HEK293 (cell line): ENCODE data around the gene ZNF680.

Source experiments
- CTCF ChIA-PET: fragments of 350-600 bp; formaldehyde crosslinking; extraction: SDS; loops from one replicate; lab custom pipeline; 2021; ENCODE audit warnings: antibody characterized with exemption; lab: Yijun Ruan, JAX
- POLR2A ChIA-PET: fragments of 300-600 bp; formaldehyde crosslinking; extraction: SDS; loops from one replicate; lab custom pipeline; 2020; ENCODE audit warnings: antibody characterized with exemption, inconsistent platforms; lab: Yijun Ruan, JAX
- H3K27ac ChIP-seq: fragments of 200-500 bp; sonication (Bioruptor generic); 2 replicates; pipeline ENCODE4 v1.5.1; 2014; ENCODE audit warnings: low read depth, low read length, control low read depth, inconsistent platforms; ENCODE audit errors: extremely low read depth
- H3K36me3 ChIP-seq, 2 experiments: fragments of 200-500 bp in 1 of 2; sonication (Bioruptor generic) in 1 of 2; 1 replicate in 1 of 2; 2 replicates in 1 of 2; pipeline ENCODE4 v1.5.1; 2014 to 2017; ENCODE audit warnings: inconsistent platforms in 2 of 2, low read length in 2 of 2; ENCODE audit not compliant: control insufficient read depth in 2 of 2, insufficient read depth in 1 of 2
- H3K4me1 ChIP-seq: fragments of 200-500 bp; sonication (Bioruptor generic); 2 replicates; pipeline ENCODE4 v1.5.1; 2014; ENCODE audit warnings: mild to moderate bottlenecking, low read length, inconsistent platforms; ENCODE audit not compliant: control insufficient read depth, insufficient read depth
- H3K4me3 ChIP-seq: 2 replicates; pipeline ENCODE4 v1.5.1; 2011; ENCODE audit warnings: low read depth, mild to moderate bottlenecking, control low read depth, low read length, moderate library complexity
- H3K9me3 ChIP-seq: fragments of 200-500 bp; sonication (Bioruptor generic); 2 replicates; pipeline ENCODE4 v1.5.1; 2014; ENCODE audit warnings: low read depth, low read length, inconsistent platforms; ENCODE audit not compliant: control insufficient read depth, insufficient read depth
- FEZF1 ChIP-seq: fragments of 450-650 bp; formaldehyde crosslinking; IDR thresholded peaks from 2 replicates; pipeline ENCODE4 v1.5.1; 2016; ENCODE audit warnings: missing biosample characterization, missing genetic modification characterization
- HOXA7 ChIP-seq: sonication (generic); formaldehyde crosslinking; IDR thresholded peaks from 2 replicates; pipeline ENCODE4 v1.8.1; 2022; ENCODE audit warnings: missing genetic modification reagents, borderline replicate concordance
- REPIN1 ChIP-seq: fragments of 450-650 bp; formaldehyde crosslinking; IDR thresholded peaks from 2 replicates; pipeline ENCODE4 v1.5.1; 2017; ENCODE audit warnings: missing biosample characterization, missing genetic modification characterization, low read depth
- SCRT1 ChIP-seq: fragments of 450-650 bp; formaldehyde crosslinking; IDR thresholded peaks from 2 replicates; pipeline ENCODE4 v1.5.1; 2016; ENCODE audit warnings: missing biosample characterization, missing genetic modification characterization, borderline replicate concordance
- SP2 ChIP-seq: fragments of 450-650 bp; formaldehyde crosslinking; IDR thresholded peaks from 2 replicates; pipeline ENCODE4 v1.5.1; 2016; ENCODE audit warnings: missing biosample characterization, missing genetic modification characterization
- ZBTB48 ChIP-seq: fragments of 450-650 bp; formaldehyde crosslinking; IDR thresholded peaks from 2 replicates; pipeline ENCODE4 v1.5.1; 2016; ENCODE audit warnings: missing biosample characterization, missing genetic modification characterization
- ZNF138 ChIP-seq: fragments of 450-650 bp; formaldehyde crosslinking; IDR thresholded peaks from 2 replicates; pipeline ENCODE4 v1.5.1; 2016; ENCODE audit warnings: missing biosample characterization, missing genetic modification characterization, borderline replicate concordance
- ZNF175 ChIP-seq: fragments of 450-650 bp; formaldehyde crosslinking; IDR thresholded peaks from 2 replicates; pipeline ENCODE4 v1.5.1; 2016; ENCODE audit warnings: missing biosample characterization, missing genetic modification characterization
- ZNF214 ChIP-seq: fragments of 450-650 bp; formaldehyde crosslinking; IDR thresholded peaks from 2 replicates; pipeline ENCODE4 v1.5.1; 2017; ENCODE audit warnings: missing biosample characterization, mild to moderate bottlenecking, missing genetic modification characterization, borderline replicate concordance
- ZNF23 ChIP-seq: fragments of 450-650 bp; formaldehyde crosslinking; IDR thresholded peaks from 2 replicates; pipeline ENCODE4 v1.5.1; 2016; ENCODE audit warnings: missing biosample characterization, missing genetic modification characterization, borderline replicate concordance
- ZNF24 ChIP-seq: fragments of 450-650 bp; formaldehyde crosslinking; IDR thresholded peaks from 2 replicates; pipeline ENCODE4 v1.5.1; 2016; ENCODE audit warnings: missing biosample characterization, missing genetic modification characterization
- ZNF266 ChIP-seq: fragments of 450-650 bp; formaldehyde crosslinking; IDR thresholded peaks from 2 replicates; pipeline ENCODE4 v1.5.1; 2016; ENCODE audit warnings: missing biosample characterization, missing genetic modification characterization, low read depth
- ZNF37A ChIP-seq: fragments of 450-650 bp; IDR thresholded peaks from 2 replicates; pipeline ENCODE4 v1.5.1; 2018; ENCODE audit warnings: missing biosample characterization, missing genetic modification characterization
- ZNF416 ChIP-seq: fragments of 450-650 bp; formaldehyde crosslinking; IDR thresholded peaks from 2 replicates; pipeline ENCODE4 v1.5.1; 2016; ENCODE audit warnings: missing biosample characterization, missing genetic modification characterization
- ZNF48 ChIP-seq: fragments of 450-650 bp; formaldehyde crosslinking; IDR thresholded peaks from 2 replicates; pipeline ENCODE4 v1.5.1; 2016; ENCODE audit warnings: missing biosample characterization, missing genetic modification characterization
- ZNF521 ChIP-seq: fragments of 450-650 bp; formaldehyde crosslinking; IDR thresholded peaks from 2 replicates; pipeline ENCODE4 v1.5.1; 2017; ENCODE audit warnings: missing biosample characterization, mild to moderate bottlenecking, missing genetic modification characterization
- ZNF530 ChIP-seq: fragments of 450-650 bp; formaldehyde crosslinking; IDR thresholded peaks from 2 replicates; pipeline ENCODE4 v1.5.1; 2016; ENCODE audit warnings: low read depth, missing biosample characterization, missing genetic modification characterization
- ZNF560 ChIP-seq: fragments of 450-650 bp; formaldehyde crosslinking; IDR thresholded peaks from 2 replicates; pipeline ENCODE4 v1.5.1; 2017; ENCODE audit warnings: missing biosample characterization, missing genetic modification characterization, borderline replicate concordance
- ZNF670 ChIP-seq: fragments of 450-650 bp; formaldehyde crosslinking; IDR thresholded peaks from 2 replicates; pipeline ENCODE4 v1.5.1; 2016; ENCODE audit warnings: missing biosample characterization, missing genetic modification characterization, low read depth
- ZNF747 ChIP-seq: fragments of 450-650 bp; formaldehyde crosslinking; IDR thresholded peaks from 2 replicates; pipeline ENCODE4 v1.5.1; 2016; ENCODE audit warnings: missing biosample characterization, missing genetic modification characterization
- ZNF785 ChIP-seq: fragments of 450-650 bp; formaldehyde crosslinking; IDR thresholded peaks from 2 replicates; pipeline ENCODE4 v1.5.1; 2016; ENCODE audit warnings: missing biosample characterization, missing genetic modification characterization
- ZSCAN30 ChIP-seq: fragments of 450-650 bp; IDR thresholded peaks from 2 replicates; pipeline ENCODE4 v1.5.1; 2018; ENCODE audit warnings: missing biosample characterization, mild to moderate bottlenecking, missing genetic modification characterization, moderate library complexity
- TF ChIP-seq, protein P1 (sequence below): fragments of 450-650 bp; formaldehyde crosslinking; IDR thresholded peaks from 2 replicates; pipeline ENCODE4 v1.5.1; 2016; ENCODE audit warnings: missing biosample characterization, missing genetic modification characterization, low read depth
- TF ChIP-seq, protein P2 (sequence below): fragments of 450-650 bp; formaldehyde crosslinking; optimal IDR thresholded peaks from 2 replicates; pipeline ENCODE3; 2016; ENCODE audit warnings: missing biosample characterization, mild to moderate bottlenecking, missing genetic modification characterization
- TF ChIP-seq, protein P3 (sequence below): fragments of 450-650 bp; formaldehyde crosslinking; conservative IDR thresholded peaks from 2 replicates; pipeline ENCODE4 v1.5.1; 2016; ENCODE audit warnings: low read depth, missing biosample characterization, missing genetic modification characterization
- TF ChIP-seq, protein P4 (sequence below): IDR thresholded peaks from 2 replicates; pipeline ENCODE4 v1.6.1; 2011; ENCODE audit warnings: mild to moderate bottlenecking, low read depth, low read length, borderline replicate concordance
- TF ChIP-seq, protein P5 (sequence below): fragments of 450-650 bp; formaldehyde crosslinking; IDR thresholded peaks from 2 replicates; pipeline ENCODE4 v1.5.1; 2016; ENCODE audit warnings: missing biosample characterization, missing genetic modification characterization

The ZNF680 gene

DNA sequence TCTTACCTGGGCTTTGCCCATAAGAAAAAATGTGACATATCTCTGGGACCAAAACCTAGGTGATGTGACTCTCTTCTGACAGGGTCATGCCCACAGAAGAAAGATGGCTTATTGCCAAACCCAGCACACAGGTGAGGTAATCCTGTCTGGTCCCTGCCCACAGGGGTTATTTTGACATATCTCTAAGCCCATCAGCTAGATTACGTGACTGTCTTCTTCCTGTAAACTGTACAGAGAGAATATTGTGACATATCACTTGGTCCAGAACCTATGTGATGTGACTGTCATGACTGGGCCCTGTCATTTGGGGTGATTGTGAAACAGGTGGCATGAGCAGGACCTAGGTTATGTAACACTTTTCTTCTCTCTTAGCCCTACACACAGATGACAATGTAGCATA, 48.8 kb upstream of the ZNF680 start:
- Histone ChIP-seq H3K27ac (no peak overlapping the region), H3K4me3 (no peak overlapping the region), H3K9me3 (no peaks in the 10 kb centered on the region), H3K4me1 (no peaks in the 10 kb centered on the region), H3K36me3 (no peaks in the 10 kb centered on the region)
- TF ChIP-seq ZNF214 (tag by site-specific recombination) (no peak), ZNF24 (tag by site-specific recombination) (no peak), ZNF23 (no peak), ZNF416 (no peak), FEZF1 (tag by site-specific recombination) (no peak), ZNF747 (no peak), ZNF785 (tag by site-specific recombination) (no peak), ZNF670 (tag by site-specific recombination) (no peak), ZNF175 (no peak), SP2 (no peak)
- TF ChIP-seq, protein P1, sequence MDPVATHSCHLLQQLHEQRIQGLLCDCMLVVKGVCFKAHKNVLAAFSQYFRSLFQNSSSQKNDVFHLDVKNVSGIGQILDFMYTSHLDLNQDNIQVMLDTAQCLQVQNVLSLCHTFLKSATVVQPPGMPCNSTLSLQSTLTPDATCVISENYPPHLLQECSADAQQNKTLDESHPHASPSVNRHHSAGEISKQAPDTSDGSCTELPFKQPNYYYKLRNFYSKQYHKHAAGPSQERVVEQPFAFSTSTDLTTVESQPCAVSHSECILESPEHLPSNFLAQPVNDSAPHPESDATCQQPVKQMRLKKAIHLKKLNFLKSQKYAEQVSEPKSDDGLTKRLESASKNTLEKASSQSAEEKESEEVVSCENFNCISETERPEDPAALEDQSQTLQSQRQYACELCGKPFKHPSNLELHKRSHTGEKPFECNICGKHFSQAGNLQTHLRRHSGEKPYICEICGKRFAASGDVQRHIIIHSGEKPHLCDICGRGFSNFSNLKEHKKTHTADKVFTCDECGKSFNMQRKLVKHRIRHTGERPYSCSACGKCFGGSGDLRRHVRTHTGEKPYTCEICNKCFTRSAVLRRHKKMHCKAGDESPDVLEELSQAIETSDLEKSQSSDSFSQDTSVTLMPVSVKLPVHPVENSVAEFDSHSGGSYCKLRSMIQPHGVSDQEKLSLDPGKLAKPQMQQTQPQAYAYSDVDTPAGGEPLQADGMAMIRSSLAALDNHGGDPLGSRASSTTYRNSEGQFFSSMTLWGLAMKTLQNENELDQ (tag by site-specific recombination) = no peak
- ChIA-PET CTCF (no interaction called here), POLR2A (no interaction called here)

DNA sequence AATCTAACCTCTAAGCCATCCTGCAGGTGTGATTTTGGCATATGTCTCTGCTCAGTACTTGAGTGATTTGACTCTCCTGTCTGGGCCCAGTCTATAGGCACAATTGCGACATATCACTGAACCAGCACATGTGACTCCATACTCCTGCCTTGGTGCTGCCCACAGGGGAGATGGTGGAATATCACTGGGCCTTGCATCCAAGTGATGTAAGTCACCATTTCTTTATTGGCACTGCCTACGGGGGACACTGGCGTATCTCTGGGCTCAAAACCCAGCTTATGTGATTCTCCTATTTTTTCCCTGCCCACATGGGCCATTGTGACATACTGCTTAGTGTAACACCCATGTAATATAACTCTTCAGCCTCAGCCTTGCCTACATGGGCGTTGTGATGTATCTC, 48.1 kb upstream of the ZNF680 start:
- Histone ChIP-seq H3K4me1 (no peaks in the 10 kb centered on the region), H3K9me3 (no peaks in the 10 kb centered on the region), H3K4me3 (no peak overlapping the region), H3K36me3 (no peaks in the 10 kb centered on the region), H3K27ac (no peak overlapping the region)
- ChIA-PET CTCF (no interaction called here), POLR2A (no interaction called here)
- TF ChIP-seq ZSCAN30 (tag by site-specific recombination) (no peak), ZNF521 (tag by site-specific recombination) (no peak), ZNF37A (tag by site-specific recombination) (no peak), ZNF560 (tag by site-specific recombination) (no peak), ZNF48 (tag by site-specific recombination) (no peak), HOXA7 (no peak), ZBTB48 (no peak), ZNF670 (tag by site-specific recombination) (no peak), ZNF138 (no peak), ZNF266 (tag by site-specific recombination) (no peak), REPIN1 (no peak), ZNF530 (tag by site-specific recombination) (no peak), SCRT1 (no peak)
- TF ChIP-seq, protein P2, sequence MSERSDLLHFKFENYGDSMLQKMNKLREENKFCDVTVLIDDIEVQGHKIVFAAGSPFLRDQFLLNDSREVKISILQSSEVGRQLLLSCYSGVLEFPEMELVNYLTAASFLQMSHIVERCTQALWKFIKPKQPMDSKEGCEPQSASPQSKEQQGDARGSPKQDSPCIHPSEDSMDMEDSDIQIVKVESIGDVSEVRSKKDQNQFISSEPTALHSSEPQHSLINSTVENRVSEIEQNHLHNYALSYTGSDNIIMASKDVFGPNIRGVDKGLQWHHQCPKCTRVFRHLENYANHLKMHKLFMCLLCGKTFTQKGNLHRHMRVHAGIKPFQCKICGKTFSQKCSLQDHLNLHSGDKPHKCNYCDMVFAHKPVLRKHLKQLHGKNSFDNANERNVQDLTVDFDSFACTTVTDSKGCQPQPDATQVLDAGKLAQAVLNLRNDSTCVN (tag by site-specific recombination) = no peak
- TF ChIP-seq, protein P3, sequence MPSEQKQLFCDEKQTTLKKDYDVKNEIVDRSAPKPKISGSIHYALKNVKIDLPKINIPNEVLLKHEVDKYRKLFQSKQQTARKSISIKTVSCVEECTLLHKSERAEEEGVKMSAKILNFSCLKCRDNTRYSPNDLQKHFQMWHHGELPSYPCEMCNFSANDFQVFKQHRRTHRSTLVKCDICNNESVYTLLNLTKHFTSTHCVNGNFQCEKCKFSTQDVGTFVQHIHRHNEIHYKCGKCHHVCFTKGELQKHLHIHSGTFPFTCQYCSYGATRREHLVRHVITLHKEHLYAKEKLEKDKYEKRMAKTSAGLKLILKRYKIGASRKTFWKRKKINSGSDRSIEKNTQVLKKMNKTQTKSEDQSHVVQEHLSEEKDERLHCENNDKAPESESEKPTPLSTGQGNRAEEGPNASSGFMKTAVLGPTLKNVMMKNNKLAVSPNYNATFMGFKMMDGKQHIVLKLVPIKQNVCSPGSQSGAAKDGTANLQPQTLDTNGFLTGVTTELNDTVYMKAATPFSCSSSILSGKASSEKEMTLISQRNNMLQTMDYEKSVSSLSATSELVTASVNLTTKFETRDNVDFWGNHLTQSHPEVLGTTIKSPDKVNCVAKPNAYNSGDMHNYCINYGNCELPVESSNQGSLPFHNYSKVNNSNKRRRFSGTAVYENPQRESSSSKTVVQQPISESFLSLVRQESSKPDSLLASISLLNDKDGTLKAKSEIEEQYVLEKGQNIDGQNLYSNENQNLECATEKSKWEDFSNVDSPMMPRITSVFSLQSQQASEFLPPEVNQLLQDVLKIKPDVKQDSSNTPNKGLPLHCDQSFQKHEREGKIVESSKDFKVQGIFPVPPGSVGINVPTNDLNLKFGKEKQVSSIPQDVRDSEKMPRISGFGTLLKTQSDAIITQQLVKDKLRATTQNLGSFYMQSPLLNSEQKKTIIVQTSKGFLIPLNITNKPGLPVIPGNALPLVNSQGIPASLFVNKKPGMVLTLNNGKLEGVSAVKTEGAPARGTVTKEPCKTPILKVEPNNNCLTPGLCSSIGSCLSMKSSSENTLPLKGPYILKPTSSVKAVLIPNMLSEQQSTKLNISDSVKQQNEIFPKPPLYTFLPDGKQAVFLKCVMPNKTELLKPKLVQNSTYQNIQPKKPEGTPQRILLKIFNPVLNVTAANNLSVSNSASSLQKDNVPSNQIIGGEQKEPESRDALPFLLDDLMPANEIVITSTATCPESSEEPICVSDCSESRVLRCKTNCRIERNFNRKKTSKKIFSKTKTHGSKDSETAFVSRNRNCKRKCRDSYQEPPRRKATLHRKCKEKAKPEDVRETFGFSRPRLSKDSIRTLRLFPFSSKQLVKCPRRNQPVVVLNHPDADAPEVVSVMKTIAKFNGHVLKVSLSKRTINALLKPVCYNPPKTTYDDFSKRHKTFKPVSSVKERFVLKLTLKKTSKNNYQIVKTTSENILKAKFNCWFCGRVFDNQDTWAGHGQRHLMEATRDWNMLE = no peak
- TF ChIP-seq, protein P4, sequence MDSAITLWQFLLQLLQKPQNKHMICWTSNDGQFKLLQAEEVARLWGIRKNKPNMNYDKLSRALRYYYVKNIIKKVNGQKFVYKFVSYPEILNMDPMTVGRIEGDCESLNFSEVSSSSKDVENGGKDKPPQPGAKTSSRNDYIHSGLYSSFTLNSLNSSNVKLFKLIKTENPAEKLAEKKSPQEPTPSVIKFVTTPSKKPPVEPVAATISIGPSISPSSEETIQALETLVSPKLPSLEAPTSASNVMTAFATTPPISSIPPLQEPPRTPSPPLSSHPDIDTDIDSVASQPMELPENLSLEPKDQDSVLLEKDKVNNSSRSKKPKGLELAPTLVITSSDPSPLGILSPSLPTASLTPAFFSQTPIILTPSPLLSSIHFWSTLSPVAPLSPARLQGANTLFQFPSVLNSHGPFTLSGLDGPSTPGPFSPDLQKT = no peak
- TF ChIP-seq, protein P5, sequence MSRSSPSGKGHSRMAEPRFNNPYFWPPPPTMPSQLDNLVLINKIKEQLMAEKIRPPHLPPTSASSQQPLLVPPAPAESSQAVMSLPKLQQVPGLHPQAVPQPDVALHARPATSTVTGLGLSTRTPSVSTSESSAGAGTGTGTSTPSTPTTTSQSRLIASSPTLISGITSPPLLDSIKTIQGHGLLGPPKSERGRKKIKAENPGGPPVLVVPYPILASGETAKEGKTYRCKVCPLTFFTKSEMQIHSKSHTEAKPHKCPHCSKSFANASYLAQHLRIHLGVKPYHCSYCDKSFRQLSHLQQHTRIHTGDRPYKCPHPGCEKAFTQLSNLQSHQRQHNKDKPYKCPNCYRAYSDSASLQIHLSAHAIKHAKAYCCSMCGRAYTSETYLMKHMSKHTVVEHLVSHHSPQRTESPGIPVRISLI (tag by site-specific recombination) = no peak
